GM23338 (cell line): ENCODE measurements around the gene MICAL3. TPM values are rescaled to one million over a fixed set of nuclear protein-coding genes. Genes with fewer than 3 reads are reported as not detected.

Experiments used
- ATAC-seq: fragments of 200-7000 bp; cut with Tn5 transposase; 3 replicates; pipeline ENCODE4 v1.9.1; 2020
- DNase-seq: peaks from one replicate; pipeline ENCODE4 v3.0.0-alpha.2; 2015; ENCODE audit warnings: low spot score
- H2AFZ ChIP-seq: fragments of 200-600 bp; sonication (generic); 2 replicates; pipeline ENCODE4 v1.8.0; 2016; ENCODE audit warnings: antibody characterized with exemption, mild to moderate bottlenecking, moderate library complexity
- H3F3A ChIP-seq: fragments of 200-600 bp; sonication (generic); replicated peaks from 2 replicates; pipeline ENCODE4 v1.8.0; 2017; ENCODE audit warnings: antibody characterized with exemption, mixed run types, low read depth
- H3K27ac ChIP-seq: fragments of 200-600 bp; sonication (generic); 2 replicates; pipeline ENCODE4 v1.6.1; 2016; ENCODE audit warnings: low read depth
- H3K27me3 ChIP-seq: fragments of 200-600 bp; sonication (generic); 2 replicates; pipeline ENCODE4 v1.8.0; 2016; ENCODE audit warnings: mild to moderate bottlenecking, mixed run types, moderate library complexity; ENCODE audit not compliant: insufficient read depth
- H3K36me3 ChIP-seq: fragments of 200-600 bp; sonication (generic); 2 replicates; pipeline ENCODE4 v1.8.0; 2016; ENCODE audit warnings: mild to moderate bottlenecking; ENCODE audit not compliant: insufficient read depth
- H3K4me1 ChIP-seq: fragments of 200-600 bp; sonication (generic); 2 replicates; pipeline ENCODE4 v1.8.0; 2016; ENCODE audit warnings: mild to moderate bottlenecking, moderate library complexity; ENCODE audit not compliant: insufficient read depth
- H3K4me2 ChIP-seq: fragments of 200-600 bp; sonication (generic); 2 replicates; pipeline ENCODE4 v1.7.1; 2017; ENCODE audit warnings: mixed run types
- H3K4me3 ChIP-seq: fragments of 200-600 bp; sonication (generic); 2 replicates; pipeline ENCODE4 v1.6.1; 2016; ENCODE audit warnings: mixed run types
- H3K79me2 ChIP-seq: fragments of 200-600 bp; sonication (generic); replicated peaks from 2 replicates; pipeline ENCODE4 v1.8.0; 2017; ENCODE audit warnings: mild to moderate bottlenecking; ENCODE audit not compliant: insufficient read depth
- H3K9me2 ChIP-seq: fragments of 200-600 bp; sonication (generic); 2 replicates; pipeline ENCODE4 v1.8.0; 2017; ENCODE audit not compliant: insufficient read depth
- H4K20me1 ChIP-seq: fragments of 200-600 bp; sonication (generic); replicated peaks from 2 replicates; pipeline ENCODE4 v1.8.0; 2017; ENCODE audit warnings: mild to moderate bottlenecking; ENCODE audit not compliant: insufficient read depth
- H3K27ac Mint-ChIP-seq: 2 replicates; pipeline ENCODE4 v1.8.0; 2020; ENCODE audit warnings: inconsistent platforms, mild to moderate bottlenecking, moderate library complexity, mixed read lengths
- H3K27me3 Mint-ChIP-seq: 3 replicates; pipeline ENCODE4 v1.8.0; 2022; ENCODE audit warnings: low read depth, mild to moderate bottlenecking, moderate library complexity, mixed read lengths, inconsistent platforms; ENCODE audit not compliant: insufficient read depth, poor library complexity
- H3K36me3 Mint-ChIP-seq: 3 replicates; pipeline ENCODE4 v1.8.0; 2021; ENCODE audit warnings: low read depth, mild to moderate bottlenecking, inconsistent platforms, moderate library complexity, mixed read lengths
- H3K4me1 Mint-ChIP-seq: 3 replicates; pipeline ENCODE4 v1.8.0; 2020; ENCODE audit warnings: mild to moderate bottlenecking, inconsistent platforms, mixed read lengths
- H3K4me3 Mint-ChIP-seq: 3 replicates; pipeline ENCODE4 v1.8.0; 2021; ENCODE audit warnings: moderate library complexity, mild to moderate bottlenecking, inconsistent platforms, mixed read lengths
- H3K9me3 Mint-ChIP-seq: 3 replicates; pipeline ENCODE4 v1.8.0; 2020; ENCODE audit warnings: moderate library complexity, mild to moderate bottlenecking, inconsistent platforms, mixed read lengths
- CREB1 ChIP-seq: fragments of 250-450 bp; sonication (Bioruptor Pico); IDR thresholded peaks from 2 replicates; pipeline ENCODE4 v1.5.0; 2020; ENCODE audit warnings: low read depth, mild to moderate bottlenecking, moderate library complexity
- CTCF ChIP-seq, 2 experiments: fragments of 200-600 bp in 1 of 2; sonication (generic) in 1 of 2; conservative IDR thresholded peaks; 2 replicates each; pipeline versions ENCODE4 v1.5.1 to v1.6.1; 2016 to 2017; ENCODE audit warnings: antibody characterized with exemption in 2 of 2, low read depth in 2 of 2, mild to moderate bottlenecking in 2 of 2, moderate library complexity in 1 of 2
- ETS1 ChIP-seq: IDR thresholded peaks from 2 replicates; pipeline ENCODE4 v1.6.1; 2016; ENCODE audit warnings: antibody characterized with exemption
- EZH2 ChIP-seq: fragments of 200-600 bp; sonication (generic); IDR thresholded peaks from one replicate; pipeline ENCODE4 v1.8.0; 2017; ENCODE audit warnings: antibody characterized with exemption, mild to moderate bottlenecking, low read depth; ENCODE audit not compliant: unreplicated experiment
- EZH2phosphoT487 ChIP-seq: fragments of 200-600 bp; sonication (generic); IDR thresholded peaks from one replicate; pipeline ENCODE4 v1.8.1; 2018; ENCODE audit warnings: antibody characterized with exemption; ENCODE audit not compliant: unreplicated experiment
- JUNB ChIP-seq: IDR thresholded peaks from one replicate; pipeline ENCODE4 v1.6.1; 2016; ENCODE audit warnings: antibody characterized with exemption; ENCODE audit not compliant: unreplicated experiment
- NANOG ChIP-seq: IDR thresholded peaks from 2 replicates; pipeline ENCODE4 v1.6.1; 2016; ENCODE audit warnings: antibody characterized with exemption, borderline replicate concordance
- POLR2AphosphoS5 ChIP-seq: IDR thresholded peaks from 2 replicates; pipeline ENCODE4 v1.6.1; 2016; ENCODE audit warnings: antibody characterized with exemption, low read depth
- REST ChIP-seq: IDR thresholded peaks from one replicate; pipeline ENCODE4 v1.6.1; 2018; ENCODE audit warnings: antibody characterized with exemption; ENCODE audit not compliant: unreplicated experiment
- STAT1 ChIP-seq: IDR thresholded peaks from one replicate; pipeline ENCODE4 v1.6.1; 2016; ENCODE audit warnings: antibody characterized with exemption; ENCODE audit not compliant: unreplicated experiment
- ZNF114 ChIP-seq: fragments of 250-450 bp; sonication (Bioruptor Pico); IDR thresholded peaks from 2 replicates; pipeline ENCODE4 v1.5.0; 2020; ENCODE audit warnings: mild to moderate bottlenecking, moderate library complexity
- ZNF462 ChIP-seq: fragments of 250-450 bp; sonication (Bioruptor Pico); IDR thresholded peaks from 2 replicates; pipeline ENCODE4 v1.5.0; 2020; ENCODE audit warnings: mild to moderate bottlenecking, moderate library complexity
- polyA plus RNA-seq: library from polyadenylated mRNA; unstranded; fragments of >200 nt; fragmentation: Nextera tagmentation; extraction: Ambion mirVana; gene quantifications from 2 replicates; pipeline ENCODE4 v1.2.1, GENCODE V29; 2016
- total RNA-seq: library from RNA; depleted of rRNA; stranded (reverse); fragments of >200 nt; shearing (Covaris generic); gene quantifications from 2 replicates; pipeline ENCODE4 v1.2.3, GENCODE V29; 2014

Gene MICAL3
- total and polyA plus RNA-seq, 2 experiments from 2014 or later: 10.1 to 33.9 TPM

GRCh38 chr22:17961446-17961729 is 63.0 kb downstream of the MICAL3 start (continued):
- TF ChIP-seq ZNF114 (no peak), POLR2AphosphoS5 (no peak), EZH2 (no peak)

- Histone ChIP-seq H3K4me2 (no peak overlapping the region), H3K27me3 (no peaks in the 10 kb centered on the region), H3K79me2 (peaks cover 87% of the 10 kb centered on the region), H3K4me1 (peaks cover 8% of the 10 kb centered on the region; the same call in 1 of the 2 replicates), H2AFZ (no peak overlapping the region), H4K20me1 (peaks cover 17% of the 10 kb centered on the region), H3K36me3 (no peaks in the 10 kb centered on the region), H3K4me3 (no peak overlapping the region), H3K9me2 (no peaks in the 10 kb centered on the region), H3F3A (no peaks in the 10 kb centered on the region), H3K27ac (no peak overlapping the region)
- Mint-ChIP-seq H3K36me3 (no peaks in the 10 kb centered on the region; the same call in 2 of the 3 replicates), H3K4me3 (no peak overlapping the region), H3K9me3 (no peaks in the 10 kb centered on the region), H3K27ac (peak overlapping the region; percentile 56; the same call in 1 of the 2 replicates), H3K27me3 (peaks cover 3% of the 10 kb centered on the region), H3K4me1 (peaks cover 31% of the 10 kb centered on the region)
- DNase-seq (no peak), ATAC-seq (peak; percentile 47)
- TF ChIP-seq ZNF462 (CRISPR knock-in tag): no peak
- no peak for TF ChIP-seq NANOG
- TF ChIP-seq ZNF114: no peak
- TF ChIP-seq ETS1: no peak
- no peak for TF ChIP-seq CREB1 (CRISPR knock-in tag)
- TF ChIP-seq EZH2phosphoT487: no peak
- no peak for TF ChIP-seq POLR2AphosphoS5
- TF ChIP-seq EZH2: no peak
- no peak for TF ChIP-seq JUNB
- TF ChIP-seq STAT1: no peak
- no peak for TF ChIP-seq REST
- no peak for TF ChIP-seq CTCF (conservative IDR thresholded peaks at IDR 0.05; ENCODE audit: low read depth in 2 of 2)
Measured at GRCh38 chr22:17960695-17961445, 63.5 kb downstream of the MICAL3 start.
